ENCODE results near the gene SPRY4. TPM values are rescaled to one million over a fixed set of nuclear protein-coding genes. Genes with fewer than 3 reads are reported as not detected.

SPRY4 gene
- total RNA-seq, 2 experiments from 2014 or later: 0.31 to 0.67 TPM

DNA sequence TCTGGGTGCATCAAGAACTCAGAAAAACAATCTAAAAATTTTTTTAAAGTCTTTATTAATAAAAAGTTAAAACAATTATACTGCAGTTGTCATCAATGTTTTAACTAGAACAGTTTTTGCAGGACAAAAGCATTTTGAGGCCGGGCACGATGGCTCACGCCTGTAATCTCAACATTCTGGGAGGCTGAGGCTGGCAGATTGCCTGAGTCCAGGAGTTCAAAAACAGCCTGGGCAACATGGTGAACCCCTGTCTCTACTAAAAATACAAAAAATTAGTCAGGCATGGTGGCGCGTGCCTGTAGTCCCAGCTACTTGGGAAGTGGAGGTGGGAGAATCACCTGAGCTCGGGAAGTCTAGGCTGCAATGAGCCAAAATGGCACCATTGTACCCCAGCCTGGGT lies 5.2 kb upstream of the SPRY4 start:
- no peak for DNase-seq
- intact Hi-C loops (cut with micrococcal nuclease): no loop called here
- CTCF ChIA-PET: interaction anchor here (1.0 kb wide), 1 partner anchor 326 kb away, joined by 3 read pairs; no protein-coding TSS in a partner anchor
- H3K27ac Mint-ChIP-seq: no peak overlapping the region
- H3K36me3 Mint-ChIP-seq (ENCODE audit: low read depth): no peaks in the 10 kb centered on the region
- no peaks in the 10 kb centered on the region for H3K9me3 Mint-ChIP-seq
- H3K4me1 Mint-ChIP-seq (ENCODE audit: low read depth): peaks cover 4% of the 10 kb centered on the region
- no peak overlapping the region for H3K4me3 Mint-ChIP-seq
- peaks cover 22% of the 10 kb centered on the region for H3K27me3 Mint-ChIP-seq (ENCODE audit: low read depth)

GRCh38 chr5:142327111-142327842 lies 2.5 kb upstream of the SPRY4 start:
- Mint-ChIP-seq H3K4me1 (ENCODE audit: low read depth) (peaks cover 16% of the 10 kb centered on the region), H3K4me3 (no peak overlapping the region), H3K27ac (no peak overlapping the region), H3K27me3 (ENCODE audit: low read depth) (peaks cover 43% of the 10 kb centered on the region), H3K36me3 (ENCODE audit: low read depth) (no peaks in the 10 kb centered on the region), H3K9me3 (no peaks in the 10 kb centered on the region)
- DNase-seq: no peak
- CTCF ChIA-PET: interaction anchor here (0.6 to 2.0 kb wide), 4 partner anchors 11 to 733 kb away, joined by 3 to 4 read pairs (median 3); no protein-coding TSS in a partner anchor
- intact Hi-C loops (cut with micrococcal nuclease): no loop called here

- intact Hi-C loops (cut with micrococcal nuclease): no loop called here
- Mint-ChIP-seq H3K36me3 (ENCODE audit: low read depth) (no peaks in the 10 kb centered on the region), H3K27ac (no peak overlapping the region), H3K4me3 (peak overlapping the region; percentile 85), H3K27me3 (ENCODE audit: low read depth) (peaks cover 45% of the 10 kb centered on the region), H3K9me3 (no peaks in the 10 kb centered on the region), H3K4me1 (ENCODE audit: low read depth) (peaks cover 17% of the 10 kb centered on the region)
- CTCF ChIA-PET: interaction anchor here (0.6 to 2.0 kb wide), 5 partner anchors 23 to 1187 kb away, joined by 3 to 4 read pairs (median 3); no protein-coding TSS in a partner anchor
- no peak for DNase-seq
Observed at GRCh38 chr5:142326480-142326938, 1.7 kb upstream of the SPRY4 start.

DNA sequence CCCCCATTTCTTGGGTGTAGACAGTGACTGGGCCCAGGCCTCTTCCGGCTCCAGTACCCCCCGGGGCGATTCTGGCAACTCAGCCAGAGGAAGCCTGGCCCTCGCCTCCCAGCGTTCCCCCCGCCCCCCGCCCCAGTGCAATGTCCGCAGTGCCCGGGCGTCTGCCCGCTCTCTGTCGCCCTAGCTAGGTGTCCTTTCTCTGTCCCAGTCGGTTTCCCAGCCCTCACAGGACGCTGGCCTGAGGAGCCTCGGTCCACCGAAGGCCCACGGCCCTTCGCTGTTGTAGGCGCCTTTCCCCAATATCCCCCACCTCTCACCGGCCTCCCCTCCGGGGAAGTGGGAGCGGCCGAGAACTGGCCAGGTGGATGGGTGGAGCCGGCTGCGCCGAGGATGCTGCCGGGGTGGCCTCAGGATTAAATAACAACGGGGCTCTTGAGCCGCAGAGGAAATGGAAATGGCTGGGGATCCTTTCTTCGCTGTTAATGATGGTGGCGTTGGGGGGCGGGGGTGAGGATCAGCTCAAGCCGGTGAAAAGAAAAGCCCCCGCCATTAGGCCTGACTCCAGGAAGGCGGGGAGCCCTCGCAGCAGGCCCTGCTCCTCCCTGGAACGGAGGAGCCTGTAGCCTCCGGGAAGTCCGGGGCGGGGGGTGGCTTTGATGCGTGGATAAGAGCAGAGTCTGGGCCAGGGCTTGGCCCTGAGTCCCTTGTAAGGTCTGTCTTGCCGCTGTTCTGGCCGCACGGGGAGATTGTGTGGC lies 1.1 kb upstream of the SPRY4 start:
- H3K27me3 Mint-ChIP-seq (ENCODE audit: low read depth): peaks cover 47% of the 10 kb centered on the region
- H3K4me3 Mint-ChIP-seq: peak overlapping the region; percentile 85
- H3K36me3 Mint-ChIP-seq (ENCODE audit: low read depth): no peaks in the 10 kb centered on the region
- peaks cover 22% of the 10 kb centered on the region for H3K4me1 Mint-ChIP-seq (ENCODE audit: low read depth)
- intact Hi-C loops (cut with micrococcal nuclease): loop anchor here (1.0 to 2.0 kb wide), 6 partner anchors 31 to 402 kb away; no protein-coding TSS in a partner anchor
- H3K9me3 Mint-ChIP-seq: no peaks in the 10 kb centered on the region
- no peak overlapping the region for H3K27ac Mint-ChIP-seq
- CTCF ChIA-PET: interaction anchor here (0.6 to 2.0 kb wide), 5 partner anchors 24 to 1187 kb away, joined by 3 to 4 read pairs (median 3); no protein-coding TSS in a partner anchor
- DNase-seq: peak; percentile 61

DNA sequence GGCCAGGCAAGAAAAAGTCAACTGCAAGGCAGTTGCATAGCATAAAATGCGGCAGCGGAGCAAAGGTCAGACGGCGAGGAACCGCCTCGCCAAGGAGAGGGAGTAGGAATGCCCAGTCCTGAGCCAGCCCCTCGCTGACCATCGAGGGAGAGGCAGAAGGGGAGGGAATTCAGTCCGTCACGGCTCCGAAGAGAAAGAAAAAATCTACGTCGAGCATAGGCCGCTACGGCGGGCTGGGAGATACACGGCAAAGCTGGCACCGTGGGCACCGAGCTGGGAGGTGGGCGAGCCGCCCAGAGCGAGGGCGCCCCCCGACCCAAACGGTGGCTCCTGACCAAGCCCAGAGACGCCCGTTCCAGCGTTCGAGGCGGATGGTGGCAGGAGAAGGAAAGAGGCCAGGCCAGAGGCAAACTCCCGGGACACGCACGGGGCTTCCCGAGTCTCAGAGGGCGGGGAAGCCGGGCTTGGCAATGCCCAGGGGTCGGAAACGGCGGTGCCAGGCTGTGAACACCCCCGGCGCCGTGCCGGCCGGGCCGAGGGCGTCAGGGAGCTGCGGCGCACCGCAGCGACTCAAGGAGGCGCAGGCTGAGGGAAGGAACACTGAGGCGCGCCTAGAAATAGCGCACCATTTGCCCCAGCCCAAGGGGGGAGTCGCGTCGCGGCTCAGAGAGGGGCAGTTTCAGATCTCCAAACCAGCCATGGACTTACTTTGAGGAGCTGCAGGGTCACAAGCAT lies 518 bp downstream of the SPRY4 start:
- H3K27me3 Mint-ChIP-seq (ENCODE audit: low read depth): peaks cover 57% of the 10 kb centered on the region
- H3K4me3 Mint-ChIP-seq: peak overlapping the region; percentile 85
- H3K36me3 Mint-ChIP-seq (ENCODE audit: low read depth): no peaks in the 10 kb centered on the region
- intact Hi-C loops (cut with micrococcal nuclease): loop anchor here (1.0 to 2.0 kb wide), 4 partner anchors 108 to 310 kb away; no protein-coding TSS in a partner anchor
- CTCF ChIA-PET: interaction anchor here (0.6 to 1.6 kb wide), 5 partner anchors 10 to 226 kb away, joined by 3 to 6 read pairs (median 4); no protein-coding TSS in a partner anchor
- peak overlapping the region; percentile 18 for H3K27ac Mint-ChIP-seq
- H3K4me1 Mint-ChIP-seq (ENCODE audit: low read depth): peaks cover 31% of the 10 kb centered on the region
- H3K9me3 Mint-ChIP-seq: no peaks in the 10 kb centered on the region
- no peak for DNase-seq

- H3K36me3 Mint-ChIP-seq (ENCODE audit: low read depth): no peaks in the 10 kb centered on the region
- H3K9me3 Mint-ChIP-seq: no peaks in the 10 kb centered on the region
- peaks cover 34% of the 10 kb centered on the region for H3K4me1 Mint-ChIP-seq (ENCODE audit: low read depth)
- CTCF ChIA-PET: interaction anchor here (0.6 to 1.6 kb wide), 4 partner anchors 9 to 226 kb away, joined by 3 to 4 read pairs (median 3); no protein-coding TSS in a partner anchor
- peak overlapping the region; percentile 85 for H3K4me3 Mint-ChIP-seq
- peaks cover 57% of the 10 kb centered on the region for H3K27me3 Mint-ChIP-seq (ENCODE audit: low read depth)
- no peak for DNase-seq
- H3K27ac Mint-ChIP-seq: no peak overlapping the region
- intact Hi-C loops (cut with micrococcal nuclease): loop anchor here (1.0 to 2.0 kb wide), 4 partner anchors 109 to 309 kb away; no protein-coding TSS in a partner anchor
Observed at GRCh38 chr5:142323480-142324135, 1.2 kb downstream of the SPRY4 start.

DNA sequence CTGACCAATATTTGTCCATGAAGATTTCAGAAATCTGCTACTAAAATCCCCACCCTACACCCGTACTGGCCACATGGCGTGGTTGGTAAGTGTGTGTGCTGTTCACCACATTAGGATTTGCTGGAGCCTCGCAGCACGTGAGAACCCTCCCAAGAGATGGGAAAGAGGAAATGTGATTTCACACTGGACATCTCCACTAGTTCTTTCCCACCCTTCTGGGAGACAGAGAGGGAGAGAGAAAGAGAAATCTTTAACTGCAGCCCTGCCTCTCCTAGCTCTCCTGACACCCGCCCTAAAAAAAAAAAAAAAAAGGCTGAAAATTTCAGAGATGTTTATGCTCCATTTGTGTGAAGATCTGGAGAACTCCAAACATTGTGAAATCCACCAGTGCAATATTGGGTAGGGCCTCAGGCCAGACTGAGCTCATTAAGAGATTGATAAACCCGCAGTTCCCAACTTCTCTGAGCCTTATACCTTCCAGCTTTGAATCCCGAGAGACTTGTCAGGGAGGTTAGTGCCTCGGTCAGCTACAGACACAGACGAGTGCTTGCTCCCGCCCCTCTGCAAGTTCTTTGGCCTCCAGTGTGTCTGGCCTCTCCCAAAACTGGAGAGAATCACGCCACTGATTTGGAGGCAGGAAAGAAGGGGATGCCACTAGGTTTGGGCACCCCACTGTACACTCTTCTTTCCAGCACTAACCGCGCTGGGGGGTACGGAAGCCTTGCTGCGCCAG lies 1.9 kb downstream of the SPRY4 start:
- Mint-ChIP-seq H3K27ac (no peak overlapping the region), H3K4me1 (ENCODE audit: low read depth) (peaks cover 34% of the 10 kb centered on the region), H3K4me3 (no peak overlapping the region), H3K27me3 (ENCODE audit: low read depth) (peaks cover 54% of the 10 kb centered on the region), H3K36me3 (ENCODE audit: low read depth) (no peaks in the 10 kb centered on the region), H3K9me3 (no peaks in the 10 kb centered on the region)
- intact Hi-C loops (cut with micrococcal nuclease): no loop called here
- no peak for DNase-seq
- CTCF ChIA-PET: interaction anchor here (0.6 to 1.5 kb wide), 4 partner anchors 10 to 443 kb away, joined by 3 to 4 read pairs (median 3); no protein-coding TSS in a partner anchor

DNA sequence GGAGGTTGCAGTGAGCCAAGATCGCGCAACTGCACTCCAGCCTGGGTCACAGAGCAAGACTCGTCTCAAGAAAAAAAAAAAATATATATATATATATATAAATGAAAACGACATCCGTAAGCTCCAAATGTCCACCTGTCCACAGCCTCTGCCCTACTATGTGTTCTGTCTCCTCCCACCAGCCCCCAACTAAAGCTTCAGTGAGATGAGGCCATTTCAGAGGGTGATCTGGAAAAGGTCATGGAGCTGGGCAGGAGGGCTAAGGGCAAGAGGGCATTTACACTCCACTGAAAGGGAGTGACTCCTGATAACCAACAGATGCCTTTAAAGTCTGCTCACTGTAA lies 2.4 kb downstream of the SPRY4 start:
- no peak overlapping the region for H3K27ac Mint-ChIP-seq
- peaks cover 34% of the 10 kb centered on the region for H3K4me1 Mint-ChIP-seq (ENCODE audit: low read depth)
- intact Hi-C loops (cut with micrococcal nuclease): no loop called here
- H3K9me3 Mint-ChIP-seq: no peaks in the 10 kb centered on the region
- no peaks in the 10 kb centered on the region for H3K36me3 Mint-ChIP-seq (ENCODE audit: low read depth)
- DNase-seq: no peak
- CTCF ChIA-PET: interaction anchor here (0.6 to 1.5 kb wide), 4 partner anchors 10 to 443 kb away, joined by 3 to 4 read pairs (median 3); no protein-coding TSS in a partner anchor
- H3K27me3 Mint-ChIP-seq (ENCODE audit: low read depth): peaks cover 49% of the 10 kb centered on the region
- H3K4me3 Mint-ChIP-seq: no peak overlapping the region

DNA sequence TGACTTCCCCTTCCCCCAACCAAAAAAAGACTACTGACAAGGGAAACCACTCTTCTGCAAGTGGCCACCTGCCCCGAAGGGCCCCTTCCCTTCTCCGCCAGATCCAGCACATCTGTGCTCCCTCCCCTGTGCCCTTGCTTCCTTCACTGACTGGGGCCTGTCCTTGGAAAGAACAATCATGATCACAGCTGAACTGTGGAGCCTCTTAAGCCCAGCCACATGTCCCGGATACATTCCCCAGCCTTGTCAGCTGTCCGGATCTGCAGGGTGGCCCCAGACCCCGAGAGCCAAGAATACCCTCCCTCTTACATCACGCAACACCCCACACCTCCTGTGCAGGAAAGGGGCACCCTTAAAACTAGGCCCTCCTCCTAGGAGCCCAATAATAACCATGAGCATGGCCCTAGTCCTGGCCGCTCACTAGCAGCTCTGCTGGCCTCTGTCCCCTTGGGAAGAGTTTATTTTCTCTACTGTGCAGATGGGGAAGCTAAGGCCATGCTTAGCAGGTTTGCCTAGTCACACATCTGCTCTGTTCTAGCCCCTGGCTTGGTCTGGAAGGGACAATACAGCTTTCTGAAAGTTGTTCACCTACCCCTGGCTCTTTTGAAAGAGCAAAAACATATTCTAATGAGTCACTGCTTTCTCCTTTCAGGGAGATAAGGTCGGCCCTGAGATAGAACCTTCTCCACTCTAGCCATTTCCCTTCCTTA lies 3.8 kb downstream of the SPRY4 start:
- CTCF ChIA-PET: interaction anchor here (0.8 kb wide), 1 partner anchor 101 kb away, joined by 7 read pairs; no protein-coding TSS in a partner anchor
- Mint-ChIP-seq H3K36me3 (ENCODE audit: low read depth) (no peaks in the 10 kb centered on the region), H3K4me3 (no peak overlapping the region), H3K27me3 (ENCODE audit: low read depth) (peaks cover 38% of the 10 kb centered on the region), H3K27ac (no peak overlapping the region), H3K9me3 (no peaks in the 10 kb centered on the region), H3K4me1 (ENCODE audit: low read depth) (peaks cover 39% of the 10 kb centered on the region)
- no peak for DNase-seq
- intact Hi-C loops (cut with micrococcal nuclease): loop anchor here (1.0 kb wide), 1 partner anchor 117 kb away; no protein-coding TSS in a partner anchor

- no peak overlapping the region for H3K4me3 Mint-ChIP-seq
- CTCF ChIA-PET: interaction anchor here (0.8 kb wide), 1 partner anchor 102 kb away, joined by 7 read pairs; no protein-coding TSS in a partner anchor
- peaks cover 35% of the 10 kb centered on the region for H3K27me3 Mint-ChIP-seq (ENCODE audit: low read depth)
- DNase-seq: no peak
- peaks cover 42% of the 10 kb centered on the region for H3K4me1 Mint-ChIP-seq (ENCODE audit: low read depth)
- no peaks in the 10 kb centered on the region for H3K36me3 Mint-ChIP-seq (ENCODE audit: low read depth)
- no peak overlapping the region for H3K27ac Mint-ChIP-seq
- H3K9me3 Mint-ChIP-seq: no peaks in the 10 kb centered on the region
- intact Hi-C loops (cut with micrococcal nuclease): no loop called here
Observed at GRCh38 chr5:142320430-142320738, 4.4 kb downstream of the SPRY4 start.
